Measurements from ENCODE around the gene PPP1R37. TPM values are rescaled to one million over a fixed set of nuclear protein-coding genes. Genes with fewer than 3 reads are reported as not detected.

PPP1R37 gene
- total RNA-seq, 4 donors from 2014 or later, result 13.6 to 23.7 (median 19.4) TPM

GRCh38 chr19:45099467-45100191 is 6.7 kb downstream of the PPP1R37 start:
- DNase-seq (ENCODE audit: low spot score) (no peak), ATAC-seq (ENCODE audit: low FRiP score) (no peak)
- TF ChIP-seq CTCF (IDR thresholded peaks at IDR 0.05), result no peak

GRCh38 chr19:45100201-45100600 is 7.2 kb downstream of the PPP1R37 start:
- TF ChIP-seq CTCF (IDR thresholded peaks at IDR 0.05), result no peak
- DNase-seq (ENCODE audit: low spot score) (no peak), ATAC-seq (ENCODE audit: low FRiP score) (no peak)

- ATAC-seq (ENCODE audit: low FRiP score), result no peak
- no peak for TF ChIP-seq CTCF (IDR thresholded peaks at IDR 0.05)
These were observed 7.9 kb downstream of the PPP1R37 start for GRCh38 chr19:45100846-45101252.

GRCh38 chr19:45101806-45102205 is 8.8 kb downstream of the PPP1R37 start:
- ATAC-seq (ENCODE audit: low FRiP score) (no peak), DNase-seq (ENCODE audit: low spot score) (no peak)
- no peak for TF ChIP-seq CTCF (IDR thresholded peaks at IDR 0.05)

More at GRCh38 chr19:45100846-45101252, 7.9 kb downstream of the PPP1R37 start:
- DNase-seq (ENCODE audit: low spot score), result no peak

GRCh38 chr19:45102481-45102880 is 9.5 kb downstream of the PPP1R37 start:
- no peak for ATAC-seq (ENCODE audit: low FRiP score)
- no peak for DNase-seq (ENCODE audit: low spot score)
- TF ChIP-seq CTCF (IDR thresholded peaks at IDR 0.05), result no peak

- no peak for ATAC-seq (ENCODE audit: low FRiP score)
- TF ChIP-seq CTCF (IDR thresholded peaks at IDR 0.05), result no peak
- DNase-seq (ENCODE audit: low spot score), result no peak
These were observed 10.2 kb downstream of the PPP1R37 start for GRCh38 chr19:45103156-45103507.

Data from omental fat pad (tissue), 4 donors.